Measurements from ENCODE around the gene FKBP1C. TPM values are rescaled to one million over a fixed set of nuclear protein-coding genes. Genes with fewer than 3 reads are reported as not detected.

FKBP1C gene
- total and polyA plus RNA-seq, 2 of the 8 experiments (the other 6 are each of a cell fraction or from before 2014, with no cell fraction given) = 0.74 to 1.0 TPM

DNA sequence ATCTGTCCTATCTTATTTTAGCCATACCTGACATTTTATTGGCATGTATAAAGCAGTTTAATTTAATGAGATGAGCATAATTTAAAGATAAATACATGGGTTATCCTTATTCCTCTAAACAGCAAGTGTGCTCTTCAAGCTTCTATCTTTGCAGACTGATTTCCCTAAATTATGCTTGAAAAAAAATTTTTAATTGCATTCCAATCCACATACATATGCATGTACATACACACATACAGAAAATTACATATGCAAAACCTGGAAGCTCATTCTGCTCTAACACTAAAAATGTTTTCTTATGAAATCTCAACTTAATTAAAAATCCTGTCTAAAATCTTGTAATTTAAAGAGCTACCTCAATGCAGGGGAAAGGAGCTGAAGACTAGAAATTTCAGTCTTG is 35.3 kb downstream of the FKBP1C start:
- H4K8ac ChIP-seq (ENCODE audit: extremely low read depth, insufficient read depth, low read length) = no peak overlapping the region
- no peak overlapping the region for H3K14ac ChIP-seq (ENCODE audit: insufficient read length)
- no peak overlapping the region for H3K27ac ChIP-seq (ENCODE audit: low read depth, low read length)
- no peak overlapping the region for H4K91ac ChIP-seq (replicated peaks; ENCODE audit: insufficient read length, low read length)
- no peaks in the 10 kb centered on the region for H3K23me2 ChIP-seq (ENCODE audit: low read depth, low read length)
- no peak overlapping the region for H2BK5ac ChIP-seq (ENCODE audit: low read depth, low read length)
- H3K18ac ChIP-seq (ENCODE audit: extremely low read depth, low read length) = no peak overlapping the region
- no peak overlapping the region for H3K4ac ChIP-seq (replicated peaks; ENCODE audit: insufficient read length, low read depth, low read length)
- H2BK12ac ChIP-seq (ENCODE audit: low read depth, low read length) = no peak overlapping the region
- H3K56ac ChIP-seq (replicated peaks; ENCODE audit: insufficient read length, low read depth, low read length) = no peak overlapping the region
- H3K4me1 ChIP-seq (replicated peaks in 1 of 4; ENCODE audit: control insufficient read depth in 3 of 4, insufficient read depth in 4 of 4, low read length in 3 of 4) = no peaks in the 10 kb centered on the region
- no peaks in the 10 kb centered on the region for H4K20me1 ChIP-seq (replicated peaks in 1 of 2; ENCODE audit: control insufficient read depth in 1 of 2, insufficient read depth in 2 of 2, low read length in 2 of 2)
- ChIA-PET CTCF (ENCODE audit: partially characterized antibody) (interaction anchor here (0.6 to 2.4 kb wide), 18 partner anchors 9 to 470 kb away, joined by 3 to 11 read pairs (median 3); no protein-coding TSS in a partner anchor), POLR2A (ENCODE audit: partially characterized antibody) (no interaction called here)
- H3K27me3 ChIP-seq (replicated peaks in 1 of 4; ENCODE audit: control insufficient read depth in 3 of 4, extremely low read depth in 1 of 4, insufficient read depth in 3 of 4, low read length in 3 of 4) = no peaks in the 10 kb centered on the region
- no peaks in the 10 kb centered on the region for H3K79me2 ChIP-seq (ENCODE audit: control insufficient read depth in 1 of 2, insufficient read depth in 2 of 2, low read length in 2 of 2)
- no peak overlapping the region for H3K9ac ChIP-seq (replicated peaks in 1 of 4; ENCODE audit: extremely low read depth in 1 of 4, low read depth in 3 of 4, low read length in 3 of 4)
- no peak overlapping the region for H2BK20ac ChIP-seq (ENCODE audit: low read length)
- H3K9me3 ChIP-seq (ENCODE audit: insufficient read depth in 2 of 2, low read depth in 1 of 2, low read length in 1 of 2) = no peaks in the 10 kb centered on the region
- no peak overlapping the region for H2BK120ac ChIP-seq (replicated peaks; ENCODE audit: low read depth, low read length)
- DNase-seq (ENCODE audit: low read depth in 1 of 2, low spot score in 2 of 2) (no peak), FAIRE-seq (no peak)
- no peaks in the 10 kb centered on the region for H3K36me3 ChIP-seq (ENCODE audit: control insufficient read depth in 2 of 4, insufficient read depth in 4 of 4, low read length in 3 of 4)
- no peak overlapping the region for H3K4me3 ChIP-seq (ENCODE audit: extremely low read depth in 1 of 4, insufficient read depth in 2 of 4, low read depth in 3 of 4, low read length in 4 of 4)
- no peak overlapping the region for H3K4me2 ChIP-seq (ENCODE audit: insufficient read depth in 1 of 2, low read depth in 2 of 2, low read length in 2 of 2)
- no peak overlapping the region for H2BK15ac ChIP-seq (ENCODE audit: low read length)
- no peak overlapping the region for H4K5ac ChIP-seq (ENCODE audit: insufficient read length, low read depth, low read length)
- no peaks in the 10 kb centered on the region for H3K79me1 ChIP-seq (ENCODE audit: low read depth, low read length)
- no peak overlapping the region for H2AFZ ChIP-seq (ENCODE audit: low read length)
- H2AK5ac ChIP-seq (ENCODE audit: low read depth, low read length) = no peak overlapping the region
- no peak overlapping the region for H3K23ac ChIP-seq (ENCODE audit: insufficient read length)
- TF ChIP-seq KDM5A (IDR thresholded peaks at IDR 0.05; ENCODE audit: low read length) = no peak
- TF ChIP-seq, protein P1, sequence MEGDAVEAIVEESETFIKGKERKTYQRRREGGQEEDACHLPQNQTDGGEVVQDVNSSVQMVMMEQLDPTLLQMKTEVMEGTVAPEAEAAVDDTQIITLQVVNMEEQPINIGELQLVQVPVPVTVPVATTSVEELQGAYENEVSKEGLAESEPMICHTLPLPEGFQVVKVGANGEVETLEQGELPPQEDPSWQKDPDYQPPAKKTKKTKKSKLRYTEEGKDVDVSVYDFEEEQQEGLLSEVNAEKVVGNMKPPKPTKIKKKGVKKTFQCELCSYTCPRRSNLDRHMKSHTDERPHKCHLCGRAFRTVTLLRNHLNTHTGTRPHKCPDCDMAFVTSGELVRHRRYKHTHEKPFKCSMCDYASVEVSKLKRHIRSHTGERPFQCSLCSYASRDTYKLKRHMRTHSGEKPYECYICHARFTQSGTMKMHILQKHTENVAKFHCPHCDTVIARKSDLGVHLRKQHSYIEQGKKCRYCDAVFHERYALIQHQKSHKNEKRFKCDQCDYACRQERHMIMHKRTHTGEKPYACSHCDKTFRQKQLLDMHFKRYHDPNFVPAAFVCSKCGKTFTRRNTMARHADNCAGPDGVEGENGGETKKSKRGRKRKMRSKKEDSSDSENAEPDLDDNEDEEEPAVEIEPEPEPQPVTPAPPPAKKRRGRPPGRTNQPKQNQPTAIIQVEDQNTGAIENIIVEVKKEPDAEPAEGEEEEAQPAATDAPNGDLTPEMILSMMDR (IDR thresholded peaks at IDR 0.05; ENCODE audit: control extremely low read depth in 1 of 3, insufficient read depth in 1 of 3, low read depth in 1 of 3, low read length in 3 of 3) = no peak
- no peak for TF ChIP-seq ASH2L (IDR thresholded peaks at IDR 0.05; ENCODE audit: low read length)
- TF ChIP-seq GTF2F1 (IDR thresholded peaks at IDR 0.05; ENCODE audit: borderline replicate concordance, low read depth, low read length) = no peak
- no peak for TF ChIP-seq BRCA1 (IDR thresholded peaks at IDR 0.05; ENCODE audit: low read depth, low read length)
- TF ChIP-seq HDAC6 (IDR thresholded peaks at IDR 0.05; ENCODE audit: low read depth, low read length) = no peak
- no peak for TF ChIP-seq KDM4A (IDR thresholded peaks at IDR 0.05; ENCODE audit: low read depth, low read length, severe bottlenecking)
- TF ChIP-seq SRF (IDR thresholded peaks at IDR 0.05; ENCODE audit: low read depth, low read length) = no peak
- TF ChIP-seq POLR2A (IDR thresholded peaks at IDR 0.05; ENCODE audit: control extremely low read depth in 1 of 2, low read depth in 2 of 2, low read length in 2 of 2) = no peak
- no peak for TF ChIP-seq TCF12 (IDR thresholded peaks at IDR 0.05; ENCODE audit: low read depth, low read length)
- TF ChIP-seq RXRA (IDR thresholded peaks at IDR 0.05; ENCODE audit: insufficient read depth, low read depth, low read length) = no peak
- TF ChIP-seq YY1 (IDR thresholded peaks at IDR 0.05; ENCODE audit: low read depth, low read length) = no peak
- TF ChIP-seq CHD1 (IDR thresholded peaks at IDR 0.05; ENCODE audit: low read depth, low read length) = no peak
- no peak for TF ChIP-seq KDM1A (IDR thresholded peaks at IDR 0.05; ENCODE audit: borderline replicate concordance, low read length)
- no peak for TF ChIP-seq CBX8 (IDR thresholded peaks at IDR 0.05; ENCODE audit: borderline replicate concordance, low read depth, low read length)

Data from H1 (cell line).